Type B pancreatic cell (in vitro differentiated cells): ENCODE data around the gene TENT5C. TPM values are rescaled to one million over a fixed set of nuclear protein-coding genes. Genes with fewer than 3 reads are reported as not detected.

Experiments used
- DNase-seq: peaks from one replicate; pipeline ENCODE4 v3.0.0; 2021; ENCODE audit warnings: mixed read lengths; ENCODE audit not compliant: unreplicated experiment; ENCODE audit errors: extremely low spot score
- H3K27ac Mint-ChIP-seq: 2 replicates; pipeline ENCODE4 v1.8.0; 2021; ENCODE audit warnings: mild to moderate bottlenecking, mixed read lengths
- H3K27me3 Mint-ChIP-seq: 2 replicates; pipeline ENCODE4 v1.8.0; 2021; ENCODE audit warnings: mixed read lengths
- H3K36me3 Mint-ChIP-seq: 2 replicates; pipeline ENCODE4 v1.8.0; 2021; ENCODE audit warnings: mixed read lengths
- H3K4me1 Mint-ChIP-seq: one replicate; pipeline ENCODE4 v1.8.0; 2021; ENCODE audit warnings: mixed read lengths; ENCODE audit not compliant: unreplicated experiment
- H3K4me3 Mint-ChIP-seq: 2 replicates; pipeline ENCODE4 v1.8.0; 2021; ENCODE audit warnings: mild to moderate bottlenecking, mixed read lengths
- H3K9me3 Mint-ChIP-seq: 2 replicates; pipeline ENCODE4 v1.8.0; 2021; ENCODE audit warnings: mixed read lengths
- total RNA-seq: library from RNA; stranded (reverse); gene quantifications from 2 replicates; pipeline ENCODE4 v1.2.1, GENCODE V29; 2021; ENCODE audit warnings: low replicate concordance
- TF ChIP-seq, protein P1 (sequence below): fragments of 200-600 bp; sonication (generic); conservative IDR thresholded peaks from 2 replicates; pipeline ENCODE4 v1.5.0; 2021; ENCODE audit warnings: antibody characterized with exemption, mild to moderate bottlenecking

TENT5C gene
- total RNA-seq, 1 donor from 2014 or later, result 13.8 TPM

DNA sequence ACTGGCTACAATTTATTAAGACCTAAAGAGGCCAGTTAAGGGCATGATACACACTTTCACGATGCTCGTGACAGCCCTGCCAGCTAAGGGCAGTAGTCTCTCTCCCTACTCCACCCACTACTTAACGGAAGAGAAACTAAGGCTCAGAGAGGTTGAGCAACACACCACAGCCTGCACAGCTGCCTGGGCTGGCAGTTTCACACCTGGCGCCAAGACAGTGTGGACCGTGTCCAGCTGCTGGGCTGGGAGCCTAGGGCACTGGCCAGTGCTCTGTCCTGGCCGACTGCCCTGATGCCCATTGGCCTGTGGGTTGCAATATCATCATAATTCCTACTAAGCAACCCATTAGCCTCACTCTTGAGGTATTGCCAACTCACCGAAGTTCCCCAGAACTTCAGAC is 27.6 kb downstream of the TENT5C start:
- TF ChIP-seq, protein P1, sequence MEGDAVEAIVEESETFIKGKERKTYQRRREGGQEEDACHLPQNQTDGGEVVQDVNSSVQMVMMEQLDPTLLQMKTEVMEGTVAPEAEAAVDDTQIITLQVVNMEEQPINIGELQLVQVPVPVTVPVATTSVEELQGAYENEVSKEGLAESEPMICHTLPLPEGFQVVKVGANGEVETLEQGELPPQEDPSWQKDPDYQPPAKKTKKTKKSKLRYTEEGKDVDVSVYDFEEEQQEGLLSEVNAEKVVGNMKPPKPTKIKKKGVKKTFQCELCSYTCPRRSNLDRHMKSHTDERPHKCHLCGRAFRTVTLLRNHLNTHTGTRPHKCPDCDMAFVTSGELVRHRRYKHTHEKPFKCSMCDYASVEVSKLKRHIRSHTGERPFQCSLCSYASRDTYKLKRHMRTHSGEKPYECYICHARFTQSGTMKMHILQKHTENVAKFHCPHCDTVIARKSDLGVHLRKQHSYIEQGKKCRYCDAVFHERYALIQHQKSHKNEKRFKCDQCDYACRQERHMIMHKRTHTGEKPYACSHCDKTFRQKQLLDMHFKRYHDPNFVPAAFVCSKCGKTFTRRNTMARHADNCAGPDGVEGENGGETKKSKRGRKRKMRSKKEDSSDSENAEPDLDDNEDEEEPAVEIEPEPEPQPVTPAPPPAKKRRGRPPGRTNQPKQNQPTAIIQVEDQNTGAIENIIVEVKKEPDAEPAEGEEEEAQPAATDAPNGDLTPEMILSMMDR, result no peak
- H3K36me3 Mint-ChIP-seq, result no peaks in the 10 kb centered on the region
- no peak for DNase-seq
- H3K4me3 Mint-ChIP-seq, result no peak overlapping the region
- H3K9me3 Mint-ChIP-seq, result no peaks in the 10 kb centered on the region
- H3K4me1 Mint-ChIP-seq, result peaks cover 8% of the 10 kb centered on the region
- no peak overlapping the region for H3K27ac Mint-ChIP-seq
- peaks cover 5% of the 10 kb centered on the region for H3K27me3 Mint-ChIP-seq

DNA sequence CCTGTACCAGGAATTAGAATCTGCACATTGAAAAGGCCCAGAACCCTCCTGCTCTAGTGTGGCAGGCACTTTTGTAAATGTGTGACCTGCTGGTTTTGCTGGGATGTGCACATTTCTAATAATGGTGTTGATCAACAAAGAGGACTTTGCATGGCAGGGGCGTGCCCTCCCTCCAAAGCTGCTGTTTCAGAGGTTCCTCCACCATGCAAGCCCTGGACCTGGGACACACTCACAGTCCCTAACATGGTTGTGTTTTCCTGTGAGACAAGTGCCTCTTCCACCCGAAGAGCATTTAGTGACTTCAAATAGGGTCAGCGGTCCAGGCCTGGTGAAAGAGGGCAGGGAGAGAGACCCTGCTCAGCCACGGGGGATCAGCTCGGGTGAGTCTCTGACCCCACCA is 28.1 kb downstream of the TENT5C start:
- H3K9me3 Mint-ChIP-seq, result no peaks in the 10 kb centered on the region
- peaks cover 2% of the 10 kb centered on the region for H3K27me3 Mint-ChIP-seq
- DNase-seq, result no peak
- no peak overlapping the region for H3K27ac Mint-ChIP-seq
- H3K4me3 Mint-ChIP-seq, result no peak overlapping the region
- TF ChIP-seq, protein P1, result no peak
- no peaks in the 10 kb centered on the region for H3K36me3 Mint-ChIP-seq
- H3K4me1 Mint-ChIP-seq, result peaks cover 8% of the 10 kb centered on the region

DNA sequence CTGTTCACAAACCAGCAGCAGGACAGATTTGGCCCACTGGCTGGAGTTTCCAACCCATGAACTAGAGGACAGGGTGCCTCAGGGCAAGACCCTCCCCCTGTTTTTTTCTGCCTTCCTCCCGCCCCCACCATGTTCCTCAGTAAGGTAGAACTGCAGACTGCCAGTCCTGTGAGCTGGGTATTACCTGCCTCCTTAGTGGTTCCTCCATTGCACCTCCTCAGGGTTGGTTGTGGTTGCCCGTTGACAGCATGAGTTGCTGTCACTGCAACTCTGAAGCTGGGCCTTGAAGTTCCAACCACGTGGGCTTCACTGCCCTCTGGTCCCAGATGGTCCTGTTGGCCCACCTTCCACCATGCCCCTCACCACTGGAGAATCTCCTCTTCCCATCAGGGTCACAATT is 28.8 kb downstream of the TENT5C start:
- Mint-ChIP-seq H3K27me3 (no peaks in the 10 kb centered on the region), H3K4me1 (peaks cover 8% of the 10 kb centered on the region), H3K27ac (no peak overlapping the region), H3K36me3 (no peaks in the 10 kb centered on the region), H3K4me3 (no peak overlapping the region), H3K9me3 (no peaks in the 10 kb centered on the region)
- no peak for DNase-seq
- TF ChIP-seq, protein P1, result no peak

DNA sequence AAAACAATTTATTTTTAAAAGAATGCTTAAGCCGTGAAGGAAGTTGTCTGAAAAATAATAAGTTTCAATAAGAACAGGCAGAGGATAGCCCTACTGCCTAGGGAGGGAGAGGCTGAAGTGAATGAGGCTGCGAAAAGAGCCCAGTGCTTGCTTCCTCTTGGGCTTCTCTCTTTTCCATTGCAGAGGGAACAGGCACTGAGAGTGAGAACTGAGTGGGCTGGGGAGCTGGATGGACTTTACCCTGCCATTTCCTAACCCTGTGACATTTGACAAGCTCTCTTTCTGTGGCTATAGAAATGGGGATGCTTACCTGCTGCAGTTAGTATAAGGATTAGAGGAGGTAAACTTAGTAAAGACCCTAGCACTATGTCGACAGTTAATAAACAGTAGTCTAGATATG is 30.0 kb downstream of the TENT5C start:
- no peak overlapping the region for H3K27ac Mint-ChIP-seq
- H3K4me3 Mint-ChIP-seq, result no peak overlapping the region
- peaks cover 8% of the 10 kb centered on the region for H3K4me1 Mint-ChIP-seq
- H3K9me3 Mint-ChIP-seq, result no peaks in the 10 kb centered on the region
- no peak for DNase-seq
- TF ChIP-seq, protein P1, result no peak
- H3K36me3 Mint-ChIP-seq, result no peaks in the 10 kb centered on the region
- H3K27me3 Mint-ChIP-seq, result no peaks in the 10 kb centered on the region

DNA sequence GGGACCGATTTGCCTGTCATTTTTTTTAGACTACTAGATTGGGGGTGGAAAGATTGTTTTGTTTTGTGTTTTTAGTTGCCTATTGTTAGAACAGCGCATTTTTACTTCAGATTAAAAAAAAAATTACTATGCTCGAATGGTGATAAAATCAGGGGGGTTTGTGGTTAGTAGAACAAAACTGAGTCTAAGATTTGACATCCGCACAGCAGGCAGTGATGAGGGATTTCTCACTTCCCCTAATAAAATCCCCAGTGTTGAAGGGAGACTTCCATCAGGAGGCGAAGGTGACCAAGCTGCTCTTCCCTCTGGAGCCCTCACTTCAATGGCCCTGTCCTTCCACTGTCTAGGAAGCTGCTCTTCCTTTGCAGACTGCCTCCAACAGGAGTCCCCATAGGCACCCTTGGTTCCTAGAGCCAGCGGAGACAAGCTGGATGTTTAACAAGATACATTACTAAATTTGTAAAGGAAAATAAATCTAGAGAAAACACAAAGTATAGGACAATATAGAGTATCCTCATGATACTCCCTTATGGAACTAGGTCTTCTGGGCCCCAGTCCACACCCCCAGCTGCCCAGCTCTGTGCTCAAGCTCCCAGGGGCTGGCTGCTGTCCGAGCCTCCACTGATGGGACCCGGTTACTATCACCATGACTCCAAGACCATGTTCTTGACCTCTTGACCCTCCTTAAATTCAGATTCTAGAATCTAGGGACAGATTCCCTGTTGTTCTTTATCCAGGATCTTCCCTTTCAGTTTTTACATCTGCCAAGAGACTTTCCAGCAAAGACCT is 31.0 kb downstream of the TENT5C start:
- no peak overlapping the region for H3K27ac Mint-ChIP-seq
- H3K4me1 Mint-ChIP-seq, result peaks cover 8% of the 10 kb centered on the region
- H3K27me3 Mint-ChIP-seq, result no peaks in the 10 kb centered on the region
- DNase-seq, result no peak
- no peaks in the 10 kb centered on the region for H3K36me3 Mint-ChIP-seq
- no peak overlapping the region for H3K4me3 Mint-ChIP-seq
- H3K9me3 Mint-ChIP-seq, result no peaks in the 10 kb centered on the region
- TF ChIP-seq, protein P1, result no peak
